ENCODE measurements around the gene DDX24. TPM values are rescaled to one million over a fixed set of nuclear protein-coding genes. Genes with fewer than 3 reads are reported as not detected.
A peak's percentile ranks its signal among the peaks of the same experiment; 100 is the strongest.

The DDX24 gene
- total and polyA plus RNA-seq, 8 donors: 39.1 to 236 (median 69.9) TPM

DNA sequence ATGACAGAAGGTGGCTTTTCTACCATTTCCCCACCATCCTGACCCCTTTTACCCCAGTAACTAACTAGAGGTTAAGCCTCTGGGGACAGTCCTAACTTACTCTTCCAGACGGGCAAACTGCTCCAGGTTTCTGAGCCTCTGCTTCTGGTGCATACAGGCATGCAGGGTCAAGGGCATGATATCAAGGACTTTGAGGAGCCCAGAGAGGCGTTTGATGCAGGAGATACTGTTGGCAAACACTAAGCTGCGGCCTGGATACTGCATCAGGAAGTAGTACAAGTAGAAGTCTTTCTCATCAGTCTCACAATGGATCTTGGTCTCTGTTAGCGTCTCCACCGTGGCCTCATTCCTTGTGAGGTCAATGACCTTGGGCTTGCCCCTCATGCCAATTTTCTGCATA, 21.0 kb downstream of the DDX24 start:
- H3K4me1 ChIP-seq: peaks cover 3 to 68% (median 37%) of the 10 kb centered on the region in 4 donors
- WGBS, 5 donors: 47 to 68% (median 51%) methylated on average over 5 of the region's 5 CpGs
- no peak overlapping the region for H3K4me3 ChIP-seq
- no peaks in the 10 kb centered on the region for H3K9me3 ChIP-seq
- TF ChIP-seq EP300 (IDR thresholded peaks at IDR 0.05) (no peak), POLR2AphosphoS5 (IDR thresholded peaks at IDR 0.05) (peak in 1 of 3 donors; percentile 3), POLR2A (IDR thresholded peaks at IDR 0.05) (no peak)
- TF ChIP-seq, protein P1, sequence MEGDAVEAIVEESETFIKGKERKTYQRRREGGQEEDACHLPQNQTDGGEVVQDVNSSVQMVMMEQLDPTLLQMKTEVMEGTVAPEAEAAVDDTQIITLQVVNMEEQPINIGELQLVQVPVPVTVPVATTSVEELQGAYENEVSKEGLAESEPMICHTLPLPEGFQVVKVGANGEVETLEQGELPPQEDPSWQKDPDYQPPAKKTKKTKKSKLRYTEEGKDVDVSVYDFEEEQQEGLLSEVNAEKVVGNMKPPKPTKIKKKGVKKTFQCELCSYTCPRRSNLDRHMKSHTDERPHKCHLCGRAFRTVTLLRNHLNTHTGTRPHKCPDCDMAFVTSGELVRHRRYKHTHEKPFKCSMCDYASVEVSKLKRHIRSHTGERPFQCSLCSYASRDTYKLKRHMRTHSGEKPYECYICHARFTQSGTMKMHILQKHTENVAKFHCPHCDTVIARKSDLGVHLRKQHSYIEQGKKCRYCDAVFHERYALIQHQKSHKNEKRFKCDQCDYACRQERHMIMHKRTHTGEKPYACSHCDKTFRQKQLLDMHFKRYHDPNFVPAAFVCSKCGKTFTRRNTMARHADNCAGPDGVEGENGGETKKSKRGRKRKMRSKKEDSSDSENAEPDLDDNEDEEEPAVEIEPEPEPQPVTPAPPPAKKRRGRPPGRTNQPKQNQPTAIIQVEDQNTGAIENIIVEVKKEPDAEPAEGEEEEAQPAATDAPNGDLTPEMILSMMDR (IDR thresholded peaks at IDR 0.05): no peak
- intact Hi-C loops (cut with DNase I; ENCODE audit: low total_unique reads): no loop called here
- peaks cover 63 to 84% (median 79%) of the 10 kb centered on the region in 4 donors for H3K36me3 ChIP-seq
- peak overlapping the region in 1 of 5 donors; percentile 51 for H3K27ac ChIP-seq
- DNase-seq: no peak
- H3K27me3 ChIP-seq: no peaks in the 10 kb centered on the region

GRCh38 chr14:94058674-94059138, 22.3 kb downstream of the DDX24 start:
- peaks cover 3 to 58% (median 32%) of the 10 kb centered on the region in 4 donors for H3K4me1 ChIP-seq
- no peaks in the 10 kb centered on the region for H3K27me3 ChIP-seq
- TF ChIP-seq EP300 (IDR thresholded peaks at IDR 0.05) (no peak), POLR2AphosphoS5 (IDR thresholded peaks at IDR 0.05) (no peak), POLR2A (IDR thresholded peaks at IDR 0.05) (no peak)
- TF ChIP-seq, protein P1 (IDR thresholded peaks at IDR 0.05): no peak
- 41 to 67% (median 59%) methylated on average over 5 of the region's 5 CpGs for WGBS, 5 donors
- peaks cover 75 to 94% (median 92%) of the 10 kb centered on the region in 4 donors for H3K36me3 ChIP-seq
- peak in 1 of 2 donors; percentile 59 for DNase-seq
- H3K27ac ChIP-seq: peak overlapping the region in 1 of 5 donors; percentile 51
- intact Hi-C loops (cut with DNase I; ENCODE audit: low total_unique reads): no loop called here
- no peaks in the 10 kb centered on the region for H3K9me3 ChIP-seq
- H3K4me3 ChIP-seq: no peak overlapping the region

DNA sequence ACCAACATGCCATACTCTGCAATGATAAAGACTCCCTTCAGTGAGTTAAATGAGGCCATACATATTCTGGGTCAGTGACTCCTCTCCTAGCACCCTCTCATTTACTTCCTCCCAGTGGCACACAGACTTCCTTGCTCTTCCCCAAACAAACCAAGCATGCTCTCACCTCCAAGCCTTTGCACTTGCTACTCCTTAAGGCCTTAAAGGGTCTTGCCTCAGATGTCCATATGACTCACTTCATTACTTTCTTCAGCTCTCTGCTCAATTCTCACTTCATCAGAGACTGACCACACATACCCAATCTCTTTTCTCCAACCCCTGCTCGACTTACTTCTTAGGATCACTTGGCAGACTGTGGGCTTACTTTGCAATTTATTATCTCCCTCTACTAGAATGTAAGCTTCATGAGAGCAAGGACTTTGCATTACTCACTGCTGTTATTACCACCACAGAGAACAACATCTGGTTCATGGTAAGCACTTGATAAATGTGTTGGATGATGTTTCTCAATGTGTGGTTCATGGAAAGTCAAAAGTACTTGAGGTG, 22.8 kb downstream of the DDX24 start:
- intact Hi-C loops (cut with DNase I; ENCODE audit: low total_unique reads): no loop called here
- no peaks in the 10 kb centered on the region for H3K9me3 ChIP-seq
- no peak for DNase-seq
- no peak for TF ChIP-seq EP300 (IDR thresholded peaks at IDR 0.05)
- TF ChIP-seq, protein P1 (IDR thresholded peaks at IDR 0.05): no peak
- TF ChIP-seq POLR2AphosphoS5 (IDR thresholded peaks at IDR 0.05): no peak
- TF ChIP-seq POLR2A (IDR thresholded peaks at IDR 0.05): no peak
- 31 to 71% (median 55%) methylated on average over 1 of the region's 1 CpG for WGBS, 5 donors
- peaks cover 75 to 96% (median 95%) of the 10 kb centered on the region in 4 donors for H3K36me3 ChIP-seq
- H3K4me3 ChIP-seq: no peak overlapping the region
- H3K27ac ChIP-seq: peak overlapping the region in 1 of 5 donors; percentile 14
- H3K4me1 ChIP-seq: peaks cover 3 to 53% (median 30%) of the 10 kb centered on the region in 4 donors
- H3K27me3 ChIP-seq: no peaks in the 10 kb centered on the region

DNA sequence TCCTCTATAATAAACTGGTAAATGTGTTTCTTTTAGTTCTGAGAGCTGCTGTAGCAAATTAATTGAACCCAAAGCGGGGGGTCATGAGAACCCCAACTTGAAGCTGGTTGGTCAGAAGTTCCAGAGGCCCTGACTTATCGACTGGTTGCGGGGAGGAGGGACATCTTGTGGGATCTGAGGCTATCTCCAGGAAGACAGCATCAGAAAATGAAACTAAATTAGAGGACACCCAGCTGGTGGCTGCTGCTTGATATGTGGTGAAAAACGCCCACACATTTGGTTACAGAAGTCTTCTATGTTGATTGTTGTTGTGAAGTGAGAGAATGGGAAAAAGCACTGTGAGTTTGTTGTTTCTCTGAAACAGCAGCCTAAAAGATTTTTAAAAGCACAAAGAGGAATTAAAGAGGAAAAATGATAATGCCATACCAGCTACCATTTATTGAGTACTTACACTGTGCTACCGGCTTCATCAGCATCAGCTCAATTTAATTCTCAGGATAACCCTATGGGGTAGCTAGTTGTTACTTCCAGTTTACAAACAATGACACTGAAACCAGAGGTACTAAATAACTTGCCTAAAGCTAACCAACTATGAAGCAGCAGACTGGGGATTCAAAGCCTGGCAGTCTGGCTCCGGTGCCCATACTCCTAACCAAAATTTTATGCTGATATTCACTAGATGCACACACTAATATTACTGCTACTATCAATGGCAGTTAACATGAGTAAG, 24.3 kb downstream of the DDX24 start:
- peak overlapping the region in 1 of 5 donors; percentile 33 for H3K27ac ChIP-seq
- intact Hi-C loops (cut with DNase I; ENCODE audit: low total_unique reads): no loop called here
- no peaks in the 10 kb centered on the region for H3K9me3 ChIP-seq
- no peak for TF ChIP-seq EP300 (IDR thresholded peaks at IDR 0.05)
- TF ChIP-seq POLR2AphosphoS5 (IDR thresholded peaks at IDR 0.05): no peak
- TF ChIP-seq POLR2A (IDR thresholded peaks at IDR 0.05): no peak
- TF ChIP-seq, protein P1 (IDR thresholded peaks at IDR 0.05): no peak
- H3K27me3 ChIP-seq: no peaks in the 10 kb centered on the region
- H3K36me3 ChIP-seq: peaks cover 84 to 100% (median 100%) of the 10 kb centered on the region in 4 donors
- peaks cover 0 to 46% (median 24%) of the 10 kb centered on the region in 4 donors for H3K4me1 ChIP-seq
- no peak overlapping the region for H3K4me3 ChIP-seq
- DNase-seq: peak in 1 of 2 donors; percentile 39
- WGBS, 5 donors: 69 to 80% (median 78%) methylated on average over 6 of the region's 6 CpGs
